ENCODE data around the gene RAX.

DNA sequence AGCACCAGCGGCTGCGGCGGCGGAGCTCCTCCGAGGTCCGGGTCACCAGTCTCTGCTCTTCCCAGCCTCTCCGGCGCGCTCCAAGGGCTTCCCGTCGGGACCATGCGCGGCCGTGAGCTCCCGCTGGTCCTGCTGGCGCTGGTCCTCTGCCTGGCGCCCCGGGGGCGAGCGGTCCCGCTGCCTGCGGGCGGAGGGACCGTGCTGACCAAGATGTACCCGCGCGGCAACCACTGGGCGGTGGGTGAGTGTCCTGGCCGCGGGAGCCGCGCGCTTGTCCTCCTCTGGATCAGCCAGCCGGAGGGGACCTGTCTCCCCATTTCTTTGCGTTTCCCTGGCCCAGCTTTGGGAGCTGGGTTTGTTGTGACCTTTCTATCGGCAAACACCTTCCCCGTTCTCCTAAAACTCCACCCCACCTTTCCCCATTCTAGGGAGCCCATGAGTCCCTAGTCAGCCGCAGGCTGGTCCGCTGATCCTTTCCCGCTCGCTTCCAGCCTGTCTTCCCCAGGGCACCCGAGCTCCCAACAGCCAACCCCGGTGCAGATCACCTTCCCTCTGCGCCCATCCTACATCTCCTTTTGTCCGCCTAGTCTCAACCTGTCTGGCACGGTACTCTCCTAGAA is 53.0 kb downstream of the RAX start:
- TF ChIP-seq, protein P1, sequence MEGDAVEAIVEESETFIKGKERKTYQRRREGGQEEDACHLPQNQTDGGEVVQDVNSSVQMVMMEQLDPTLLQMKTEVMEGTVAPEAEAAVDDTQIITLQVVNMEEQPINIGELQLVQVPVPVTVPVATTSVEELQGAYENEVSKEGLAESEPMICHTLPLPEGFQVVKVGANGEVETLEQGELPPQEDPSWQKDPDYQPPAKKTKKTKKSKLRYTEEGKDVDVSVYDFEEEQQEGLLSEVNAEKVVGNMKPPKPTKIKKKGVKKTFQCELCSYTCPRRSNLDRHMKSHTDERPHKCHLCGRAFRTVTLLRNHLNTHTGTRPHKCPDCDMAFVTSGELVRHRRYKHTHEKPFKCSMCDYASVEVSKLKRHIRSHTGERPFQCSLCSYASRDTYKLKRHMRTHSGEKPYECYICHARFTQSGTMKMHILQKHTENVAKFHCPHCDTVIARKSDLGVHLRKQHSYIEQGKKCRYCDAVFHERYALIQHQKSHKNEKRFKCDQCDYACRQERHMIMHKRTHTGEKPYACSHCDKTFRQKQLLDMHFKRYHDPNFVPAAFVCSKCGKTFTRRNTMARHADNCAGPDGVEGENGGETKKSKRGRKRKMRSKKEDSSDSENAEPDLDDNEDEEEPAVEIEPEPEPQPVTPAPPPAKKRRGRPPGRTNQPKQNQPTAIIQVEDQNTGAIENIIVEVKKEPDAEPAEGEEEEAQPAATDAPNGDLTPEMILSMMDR (IDR thresholded peaks at IDR 0.05; ENCODE audit: low read depth, low read length, poor library complexity, severe bottlenecking): no peak
- no peak for TF ChIP-seq EZH2phosphoT487 (IDR thresholded peaks at IDR 0.05; ENCODE audit: borderline replicate concordance, low read length)

All from DOHH2 (cell line).